Fibroblast of lung (primary cell): Measurements from ENCODE around the gene JAG1. TPM values are rescaled to one million over a fixed set of nuclear protein-coding genes. Genes with fewer than 3 reads are reported as not detected.

Experiments used
- DNase-seq, 2 donors: peaks; one replicate each; pipeline versions ENCODE4 v3.0.0 to v3.0.0-alpha.2; 2010; ENCODE audit warnings: low read depth in 2 of 2
- H2AFZ ChIP-seq: 2 replicates; pipeline ENCODE4 v1.5.1; 2012; ENCODE audit warnings: low read length, control low read depth, inconsistent platforms
- H3K27ac ChIP-seq: 2 replicates; pipeline ENCODE4 v1.5.1; 2011; ENCODE audit warnings: low read length, control low read depth; ENCODE audit not compliant: insufficient read depth
- H3K27me3 ChIP-seq: 2 replicates; pipeline ENCODE4 v1.5.1; 2011; ENCODE audit warnings: mild to moderate bottlenecking, low read length; ENCODE audit not compliant: control insufficient read depth, insufficient read depth
- H3K36me3 ChIP-seq: 2 replicates; pipeline ENCODE4 v1.5.1; 2011; ENCODE audit warnings: low read length; ENCODE audit not compliant: control insufficient read depth, insufficient read depth
- H3K4me1 ChIP-seq: 2 replicates; pipeline ENCODE4 v1.5.1; 2011; ENCODE audit warnings: low read length; ENCODE audit not compliant: control insufficient read depth, insufficient read depth; ENCODE audit errors: extremely low read depth
- H3K4me2 ChIP-seq: 2 replicates; pipeline ENCODE4 v1.5.1; 2011; ENCODE audit warnings: low read length, control low read depth; ENCODE audit not compliant: insufficient read depth; ENCODE audit errors: extremely low read depth
- H3K4me3 ChIP-seq, 4 experiments: fragments of 200-600 bp in 1 of 4; sonication (generic) in 1 of 4; replicated peaks in 1 of 4; 2 replicates each; pipeline ENCODE4 v1.5.1; 2011 to 2016; ENCODE audit warnings: low read length in 4 of 4, low read depth in 3 of 4, mild to moderate bottlenecking in 3 of 4, control low read depth in 2 of 4, inconsistent platforms in 1 of 4, mixed read lengths in 1 of 4; ENCODE audit not compliant: insufficient read depth in 1 of 4; ENCODE audit errors: control extremely low read depth in 1 of 4
- H3K79me2 ChIP-seq: 2 replicates; pipeline ENCODE4 v1.5.1; 2012; ENCODE audit warnings: mild to moderate bottlenecking, low read length, inconsistent platforms; ENCODE audit not compliant: control insufficient read depth, insufficient read depth
- H3K9ac ChIP-seq: 2 replicates; pipeline ENCODE4 v1.5.1; 2011; ENCODE audit warnings: mild to moderate bottlenecking, low read length, control low read depth; ENCODE audit not compliant: insufficient read depth
- H3K9me3 ChIP-seq: 2 replicates; pipeline ENCODE4 v1.5.1; 2012; ENCODE audit warnings: low read depth, low read length; ENCODE audit not compliant: control insufficient read depth, insufficient read depth
- H4K20me1 ChIP-seq: 2 replicates; pipeline ENCODE4 v1.5.1; 2011; ENCODE audit warnings: low read length; ENCODE audit not compliant: control insufficient read depth, insufficient read depth; ENCODE audit errors: extremely low read depth
- EZH2 ChIP-seq: IDR thresholded peaks from 2 replicates; pipeline ENCODE4 v1.5.1; 2012; ENCODE audit warnings: low read length, control low read depth, mild to moderate bottlenecking; ENCODE audit errors: missing control alignments
- polyA plus RNA-seq, 2 donors: library from polyadenylated mRNA; depleted of rRNA in 1 of 2; stranded (reverse) in 1 of 2; unstranded in 1 of 2; fragments of >200 nt; gene quantifications; 2 replicates each; pipeline ENCODE4 v1.2.1, GENCODE V29; 2011 to 2012; ENCODE audit warnings: missing spikeins in 1 of 2
- total RNA-seq: library from RNA; depleted of rRNA; stranded (reverse); fragments of >200 nt; gene quantifications from 2 replicates; pipeline ENCODE4 v1.2.1, GENCODE V29; 2014
- TF ChIP-seq, protein P1 (sequence below), 2 donors: IDR thresholded peaks in 1 of 2; conservative IDR thresholded peaks in 1 of 2; 1 replicate in 1 of 2; 2 replicates in 1 of 2; pipeline ENCODE4 v1.5.1; 2011 to 2012; ENCODE audit warnings: low read length in 2 of 2, control low read depth in 1 of 2, inconsistent platforms in 1 of 2, low read depth in 1 of 2, mild to moderate bottlenecking in 1 of 2

The JAG1 gene
- total and polyA plus RNA-seq, 2 donors (not counting 1 experiment from before 2014, with no cell fraction given) = 16.3 to 57.3 TPM

DNA sequence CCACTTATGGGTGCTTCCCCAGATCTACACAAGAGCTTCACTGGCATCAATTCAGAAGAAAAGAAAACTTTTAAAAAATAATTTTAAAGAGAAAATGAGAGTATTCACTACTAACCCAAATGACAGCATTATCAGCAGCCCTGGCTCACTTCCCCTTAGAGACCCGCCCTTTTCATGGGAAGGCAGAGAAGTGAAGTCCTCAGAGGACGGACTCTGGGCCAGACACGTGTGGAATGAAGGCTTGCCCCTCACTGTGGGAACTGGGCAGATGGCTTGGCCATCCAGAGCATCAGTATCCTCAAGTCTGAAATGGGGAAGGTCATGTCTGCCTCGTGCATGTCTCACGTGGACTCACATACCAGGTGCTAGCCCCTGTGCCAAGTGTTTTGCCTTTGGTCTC is 63.5 kb downstream of the JAG1 start:
- no peaks in the 10 kb centered on the region for H3K27me3 ChIP-seq
- H3K79me2 ChIP-seq = no peaks in the 10 kb centered on the region
- H3K4me2 ChIP-seq = no peak overlapping the region
- TF ChIP-seq, protein P1, sequence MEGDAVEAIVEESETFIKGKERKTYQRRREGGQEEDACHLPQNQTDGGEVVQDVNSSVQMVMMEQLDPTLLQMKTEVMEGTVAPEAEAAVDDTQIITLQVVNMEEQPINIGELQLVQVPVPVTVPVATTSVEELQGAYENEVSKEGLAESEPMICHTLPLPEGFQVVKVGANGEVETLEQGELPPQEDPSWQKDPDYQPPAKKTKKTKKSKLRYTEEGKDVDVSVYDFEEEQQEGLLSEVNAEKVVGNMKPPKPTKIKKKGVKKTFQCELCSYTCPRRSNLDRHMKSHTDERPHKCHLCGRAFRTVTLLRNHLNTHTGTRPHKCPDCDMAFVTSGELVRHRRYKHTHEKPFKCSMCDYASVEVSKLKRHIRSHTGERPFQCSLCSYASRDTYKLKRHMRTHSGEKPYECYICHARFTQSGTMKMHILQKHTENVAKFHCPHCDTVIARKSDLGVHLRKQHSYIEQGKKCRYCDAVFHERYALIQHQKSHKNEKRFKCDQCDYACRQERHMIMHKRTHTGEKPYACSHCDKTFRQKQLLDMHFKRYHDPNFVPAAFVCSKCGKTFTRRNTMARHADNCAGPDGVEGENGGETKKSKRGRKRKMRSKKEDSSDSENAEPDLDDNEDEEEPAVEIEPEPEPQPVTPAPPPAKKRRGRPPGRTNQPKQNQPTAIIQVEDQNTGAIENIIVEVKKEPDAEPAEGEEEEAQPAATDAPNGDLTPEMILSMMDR (conservative IDR thresholded peaks at IDR 0.05 in 1 of 2, IDR thresholded peaks at IDR 0.05 in 1 of 2; ENCODE audit: low read depth in 1 of 2, low read length in 2 of 2) = no peak
- no peak for TF ChIP-seq EZH2
- no peak overlapping the region for H3K4me3 ChIP-seq
- no peak for DNase-seq
- no peaks in the 10 kb centered on the region for H3K36me3 ChIP-seq
- peaks cover 21% of the 10 kb centered on the region for H3K4me1 ChIP-seq
- H4K20me1 ChIP-seq = no peaks in the 10 kb centered on the region
- no peak overlapping the region for H3K9ac ChIP-seq
- no peak overlapping the region for H3K27ac ChIP-seq
- no peaks in the 10 kb centered on the region for H3K9me3 ChIP-seq
- H2AFZ ChIP-seq = no peak overlapping the region

DNA sequence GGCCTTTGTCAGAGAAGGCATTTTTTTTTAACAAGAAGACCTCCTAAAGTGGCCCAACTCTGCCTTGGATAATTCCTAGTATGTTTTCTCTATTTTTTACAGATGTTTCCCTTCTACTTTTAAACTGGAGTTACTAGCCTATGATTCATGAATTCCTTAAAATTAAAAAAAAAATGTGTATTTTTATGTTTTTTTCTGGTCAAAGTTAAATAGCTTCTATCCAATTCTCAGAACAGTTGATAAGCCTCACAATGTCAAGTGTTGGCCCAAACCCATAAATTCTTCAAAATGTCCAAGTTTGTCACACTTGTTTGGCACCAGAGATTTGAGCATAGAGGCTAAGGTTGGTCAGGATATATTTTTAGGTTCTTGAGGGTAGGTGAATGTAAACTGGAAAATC is 64.0 kb downstream of the JAG1 start:
- DNase-seq = peak; percentile 42 to 51
- Histone ChIP-seq H3K4me3 (no peak overlapping the region), H3K36me3 (no peaks in the 10 kb centered on the region), H3K4me1 (peaks cover 24% of the 10 kb centered on the region), H3K9me3 (no peaks in the 10 kb centered on the region), H3K27ac (peak overlapping the region; percentile 77), H3K9ac (no peak overlapping the region), H3K79me2 (no peaks in the 10 kb centered on the region), H3K27me3 (no peaks in the 10 kb centered on the region), H4K20me1 (no peaks in the 10 kb centered on the region), H3K4me2 (peak overlapping the region; percentile 72), H2AFZ (no peak overlapping the region)
- no peak for TF ChIP-seq EZH2
- TF ChIP-seq, protein P1 (conservative IDR thresholded peaks at IDR 0.05 in 1 of 2, IDR thresholded peaks at IDR 0.05 in 1 of 2; ENCODE audit: low read depth in 1 of 2, low read length in 2 of 2) = no peak

DNA sequence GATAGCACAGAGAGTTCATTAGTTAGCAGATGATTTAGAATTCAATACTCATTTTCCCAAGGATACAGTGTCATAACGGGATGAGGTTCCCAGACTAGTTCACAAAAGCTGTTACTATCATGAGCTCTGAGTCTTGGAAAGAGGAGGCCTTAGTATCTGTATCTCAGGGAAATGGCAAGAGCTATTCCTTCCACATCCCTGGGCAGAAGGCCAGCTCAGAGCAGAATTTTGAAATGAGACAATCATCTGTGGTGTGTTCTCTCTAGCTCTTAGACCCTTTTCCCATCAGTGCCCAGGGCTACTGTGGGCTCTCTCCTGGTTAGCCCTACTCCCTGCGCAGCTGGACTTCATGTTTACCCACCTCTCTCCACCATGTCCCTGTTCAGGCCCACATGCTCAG is 64.5 kb downstream of the JAG1 start:
- Histone ChIP-seq H3K27ac (peak overlapping the region; percentile 77), H3K36me3 (no peaks in the 10 kb centered on the region), H3K9ac (no peak overlapping the region), H2AFZ (no peak overlapping the region), H3K4me1 (peaks cover 27% of the 10 kb centered on the region), H4K20me1 (no peaks in the 10 kb centered on the region), H3K9me3 (no peaks in the 10 kb centered on the region), H3K4me2 (peak overlapping the region; percentile 72), H3K4me3 (no peak overlapping the region), H3K27me3 (no peaks in the 10 kb centered on the region), H3K79me2 (no peaks in the 10 kb centered on the region)
- TF ChIP-seq, protein P1 (conservative IDR thresholded peaks at IDR 0.05 in 1 of 2, IDR thresholded peaks at IDR 0.05 in 1 of 2; ENCODE audit: low read depth in 1 of 2, low read length in 2 of 2) = no peak
- no peak for TF ChIP-seq EZH2
- DNase-seq = peak; percentile 75 to 89
